WTC11 (cell line): ENCODE measurements around the gene SLC6A14. TPM values are rescaled to one million over a fixed set of nuclear protein-coding genes. Genes with fewer than 3 reads are reported as not detected.

ENCODE experiments used
- AR ChIP-seq: fragments of 250-450 bp; sonication (Bioruptor Pico); IDR thresholded peaks from 2 replicates; pipeline ENCODE4 v1.9.0; 2021; ENCODE audit warnings: mild to moderate bottlenecking
- GRHL2 ChIP-seq: fragments of 250-450 bp; sonication (Bioruptor Pico); IDR thresholded peaks from 2 replicates; pipeline ENCODE4 v1.8.0; 2022; ENCODE audit warnings: mild to moderate bottlenecking, moderate library complexity; ENCODE audit not compliant: insufficient replicate concordance, severe bottlenecking
- SP1 ChIP-seq: sonication (generic); formaldehyde crosslinking; conservative IDR thresholded peaks from 2 replicates; pipeline ENCODE4 v1.8.1; 2022; ENCODE audit warnings: missing genetic modification reagents
- total RNA-seq: library from RNA; stranded (reverse); gene quantifications from 3 replicates; pipeline ENCODE4 v1.2.3, GENCODE V29; 2021

The SLC6A14 gene
- total RNA-seq, 1 experiment from 2014 or later = 0.07 TPM

DNA sequence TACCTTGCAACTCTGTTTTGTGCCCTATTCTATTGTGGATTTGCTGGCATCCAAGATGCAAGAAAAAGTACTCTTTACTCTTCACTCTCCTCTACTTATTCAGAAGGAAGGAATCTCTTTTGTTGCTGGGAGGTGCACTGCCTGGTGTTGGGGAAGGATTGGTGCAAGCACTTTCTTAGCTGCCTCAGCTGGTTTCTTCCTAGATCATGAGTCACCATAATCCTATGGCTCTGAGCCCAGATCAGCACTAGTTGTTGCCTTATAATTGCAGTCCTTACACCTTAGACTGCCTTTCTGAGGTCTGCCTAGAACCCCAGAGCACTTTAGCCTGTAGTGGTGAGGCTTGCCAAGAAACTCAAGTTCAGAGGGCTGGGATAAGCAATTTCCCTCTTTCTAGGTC, 63.4 kb downstream of the SLC6A14 start (continued):
- TF ChIP-seq GRHL2 (CRISPR knock-in tag) (no peak), SP1 (CRISPR knock-in tag) (no peak), AR (no peak)
- TF ChIP-seq, all 79 proteins: peak for 0

Other genes starting within 250 kb of the SLC6A14 start
- gene CT83, start 26.4 kb downstream of the SLC6A14 start, total RNA-seq = not detected in 3 replicates